Thoracic aorta (tissue), 2 donors: ENCODE results near the gene SCN8A. TPM values are rescaled to one million over a fixed set of nuclear protein-coding genes. Genes with fewer than 3 reads are reported as not detected.

ENCODE experiments used
- ATAC-seq: fragments of 150-250 bp; one replicate; pipeline ENCODE4 v1.8.0; 2017; ENCODE audit warnings: low read depth; ENCODE audit not compliant: insufficient number of reproducible peaks, low FRiP score
- DNase-seq: peaks from one replicate; pipeline ENCODE4 v3.0.0-alpha.2; 2020; ENCODE audit warnings: low spot score
- H3K27ac ChIP-seq, 2 donors: fragments of 200-600 bp; sonication (generic); 1 replicate in 1 of 2; 2 replicates in 1 of 2; pipeline ENCODE4 v1.5.1; 2016; ENCODE audit warnings: mild to moderate bottlenecking in 2 of 2, moderate library complexity in 2 of 2
- H3K27me3 ChIP-seq: fragments of 200-600 bp; sonication (generic); replicated peaks from 2 replicates; pipeline ENCODE4 v1.6.0; 2016; ENCODE audit warnings: mild to moderate bottlenecking; ENCODE audit not compliant: insufficient read depth
- H3K36me3 ChIP-seq: fragments of 200-600 bp; sonication (generic); one replicate; pipeline ENCODE4 v1.5.1; 2016
- H3K4me1 ChIP-seq, 2 donors: fragments of 200-600 bp; sonication (generic); 1 replicate in 1 of 2; 2 replicates in 1 of 2; pipeline versions ENCODE4 v1.5.1 to v1.6.0; 2016; ENCODE audit warnings: low read depth in 2 of 2, mild to moderate bottlenecking in 1 of 2; ENCODE audit not compliant: control insufficient read depth in 1 of 2
- H3K4me3 ChIP-seq: fragments of 200-600 bp; sonication (generic); 2 replicates; pipeline ENCODE4 v1.5.1; 2016; ENCODE audit warnings: mild to moderate bottlenecking
- H3K9me3 ChIP-seq: fragments of 200-600 bp; sonication (generic); 2 replicates; pipeline ENCODE4 v1.5.1; 2016
- total RNA-seq, 2 donors: library from RNA; depleted of rRNA; stranded (reverse); fragments of >200 nt; gene quantifications; one replicate each; pipeline versions ENCODE4 v1.1.0 to v1.2.3, GENCODE V29; 2016
- TF ChIP-seq, protein P1 (sequence below): fragments of 200-600 bp; sonication (generic); IDR thresholded peaks from one replicate; pipeline ENCODE4 v1.5.1; 2019; ENCODE audit warnings: antibody characterized with exemption

SCN8A gene
- total RNA-seq, 2 donors from 2014 or later, result 0.54 TPM; not detected in 1

DNA sequence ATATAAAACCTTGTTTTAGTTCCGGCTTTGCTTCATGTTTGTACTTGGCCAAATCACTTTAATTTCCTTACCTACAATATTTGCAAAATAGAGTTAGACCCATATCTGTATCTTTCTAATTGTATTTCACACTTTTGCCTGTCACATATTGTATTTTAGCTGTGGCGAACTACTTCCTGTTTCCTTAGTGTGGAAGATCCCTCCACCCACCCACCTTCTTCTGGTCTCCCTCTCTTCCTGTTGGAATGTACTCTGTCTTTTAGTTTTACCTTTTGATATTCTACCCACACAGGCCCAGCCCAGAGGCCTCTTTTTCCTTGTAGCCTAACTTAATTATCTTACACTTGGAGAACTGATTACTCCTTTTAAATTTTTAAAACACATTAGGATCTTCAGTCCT is 78.2 kb downstream of the SCN8A start:
- no peak overlapping the region for H3K27ac ChIP-seq
- TF ChIP-seq, protein P1, sequence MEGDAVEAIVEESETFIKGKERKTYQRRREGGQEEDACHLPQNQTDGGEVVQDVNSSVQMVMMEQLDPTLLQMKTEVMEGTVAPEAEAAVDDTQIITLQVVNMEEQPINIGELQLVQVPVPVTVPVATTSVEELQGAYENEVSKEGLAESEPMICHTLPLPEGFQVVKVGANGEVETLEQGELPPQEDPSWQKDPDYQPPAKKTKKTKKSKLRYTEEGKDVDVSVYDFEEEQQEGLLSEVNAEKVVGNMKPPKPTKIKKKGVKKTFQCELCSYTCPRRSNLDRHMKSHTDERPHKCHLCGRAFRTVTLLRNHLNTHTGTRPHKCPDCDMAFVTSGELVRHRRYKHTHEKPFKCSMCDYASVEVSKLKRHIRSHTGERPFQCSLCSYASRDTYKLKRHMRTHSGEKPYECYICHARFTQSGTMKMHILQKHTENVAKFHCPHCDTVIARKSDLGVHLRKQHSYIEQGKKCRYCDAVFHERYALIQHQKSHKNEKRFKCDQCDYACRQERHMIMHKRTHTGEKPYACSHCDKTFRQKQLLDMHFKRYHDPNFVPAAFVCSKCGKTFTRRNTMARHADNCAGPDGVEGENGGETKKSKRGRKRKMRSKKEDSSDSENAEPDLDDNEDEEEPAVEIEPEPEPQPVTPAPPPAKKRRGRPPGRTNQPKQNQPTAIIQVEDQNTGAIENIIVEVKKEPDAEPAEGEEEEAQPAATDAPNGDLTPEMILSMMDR, result no peak
- H3K4me1 ChIP-seq, result no peaks in the 10 kb centered on the region
- ATAC-seq, result no peak
- H3K4me3 ChIP-seq, result no peak overlapping the region
- no peaks in the 10 kb centered on the region for H3K36me3 ChIP-seq
- H3K9me3 ChIP-seq, result no peaks in the 10 kb centered on the region
- no peak for DNase-seq
- no peaks in the 10 kb centered on the region for H3K27me3 ChIP-seq

- no peak for DNase-seq
- TF ChIP-seq, protein P1, result no peak
- H3K36me3 ChIP-seq, result no peaks in the 10 kb centered on the region
- H3K27me3 ChIP-seq, result no peaks in the 10 kb centered on the region
- no peaks in the 10 kb centered on the region for H3K4me1 ChIP-seq
- H3K27ac ChIP-seq, result no peak overlapping the region
- no peak for ATAC-seq
- no peaks in the 10 kb centered on the region for H3K9me3 ChIP-seq
- H3K4me3 ChIP-seq, result no peak overlapping the region
Measured at GRCh38 chr12:51669996-51670395, 79.0 kb downstream of the SCN8A start.

DNA sequence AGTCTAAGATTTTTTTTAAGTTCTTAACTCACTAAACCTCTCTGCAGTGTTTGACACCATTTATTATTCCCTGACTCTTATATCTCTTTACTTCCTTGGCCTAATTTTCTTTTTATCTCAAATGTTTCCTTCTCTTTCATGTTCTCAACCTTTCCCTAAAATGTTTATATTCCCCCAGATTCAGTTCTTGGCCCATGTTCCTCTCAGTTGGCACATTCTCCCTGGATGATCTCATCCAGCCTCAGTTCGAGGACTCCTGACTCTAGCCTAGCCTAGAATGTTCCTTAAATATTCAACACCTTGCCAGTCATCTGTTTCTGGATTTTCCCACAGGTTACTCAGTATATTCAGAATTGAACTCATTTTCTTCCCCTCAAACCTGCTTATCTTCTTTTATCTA is 81.3 kb downstream of the SCN8A start:
- no peak for DNase-seq
- TF ChIP-seq, protein P1, result no peak
- no peaks in the 10 kb centered on the region for H3K4me1 ChIP-seq
- H3K36me3 ChIP-seq, result no peaks in the 10 kb centered on the region
- H3K9me3 ChIP-seq, result no peaks in the 10 kb centered on the region
- no peak overlapping the region for H3K27ac ChIP-seq
- no peak overlapping the region for H3K4me3 ChIP-seq
- no peak for ATAC-seq
- no peaks in the 10 kb centered on the region for H3K27me3 ChIP-seq

GRCh38 chr12:51675071-51675803 is 84.2 kb downstream of the SCN8A start:
- no peak for DNase-seq
- no peak for ATAC-seq
- TF ChIP-seq, protein P1, result no peak
- Histone ChIP-seq H3K4me3 (no peak overlapping the region), H3K36me3 (no peaks in the 10 kb centered on the region), H3K4me1 (no peaks in the 10 kb centered on the region), H3K27ac (no peak overlapping the region), H3K27me3 (no peaks in the 10 kb centered on the region), H3K9me3 (no peaks in the 10 kb centered on the region)

- H3K36me3 ChIP-seq, result no peaks in the 10 kb centered on the region
- TF ChIP-seq, protein P1, result no peak
- H3K4me1 ChIP-seq, result no peaks in the 10 kb centered on the region
- no peaks in the 10 kb centered on the region for H3K9me3 ChIP-seq
- DNase-seq (no peak), ATAC-seq (no peak)
- H3K4me3 ChIP-seq, result no peak overlapping the region
- H3K27ac ChIP-seq, result no peak overlapping the region
- H3K27me3 ChIP-seq, result no peaks in the 10 kb centered on the region
Measured at GRCh38 chr12:51676875-51677274, 85.8 kb downstream of the SCN8A start.
